ENCODE measurements around the gene FARSB.
A peak's percentile ranks its signal among the peaks of the same experiment; 100 is the strongest.

FARSB gene

GRCh38 chr2:222668494-222669154 is 12.7 kb upstream of the FARSB start:
- Histone ChIP-seq H3K4me3 (no peak overlapping the region), H3K4me1 (no peaks in the 10 kb centered on the region), H3K27ac (no peak overlapping the region)

GRCh38 chr2:222663479-222663878 is 7.6 kb upstream of the FARSB start:
- no peak for TF ChIP-seq Cebpa-rat (IDR thresholded peaks at IDR 0.05)
- Histone ChIP-seq H3K36me3 (no peaks in the 10 kb centered on the region), H3K4me2 (no peak overlapping the region), H3K4me1 (no peaks in the 10 kb centered on the region), H3K9ac (no peak overlapping the region), H4K20me1 (no peaks in the 10 kb centered on the region), H3K27ac (no peak overlapping the region), H3K27me3 (no peaks in the 10 kb centered on the region), H3K9me3 (no peaks in the 10 kb centered on the region), H3K4me3 (no peak overlapping the region)

More at GRCh38 chr2:222668494-222669154, 12.7 kb upstream of the FARSB start:
- Histone ChIP-seq H3K9ac (no peak overlapping the region), H3K36me3 (no peaks in the 10 kb centered on the region), H4K20me1 (no peaks in the 10 kb centered on the region), H3K27me3 (no peaks in the 10 kb centered on the region), H3K9me3 (peaks cover 11% of the 10 kb centered on the region), H3K4me2 (no peak overlapping the region)
- no peak for TF ChIP-seq Cebpa-rat (IDR thresholded peaks at IDR 0.05)

- TF ChIP-seq Cebpa-rat (IDR thresholded peaks at IDR 0.05): no peak
- Histone ChIP-seq H3K9me3 (no peaks in the 10 kb centered on the region), H3K27me3 (no peaks in the 10 kb centered on the region), H3K9ac (peak overlapping the region; percentile 95), H3K27ac (peak overlapping the region; percentile 98), H3K4me2 (peak overlapping the region; percentile 90), H3K36me3 (peaks cover 14% of the 10 kb centered on the region), H3K4me1 (peaks cover 42% of the 10 kb centered on the region), H3K4me3 (peak overlapping the region; percentile 99), H4K20me1 (peaks cover 12% of the 10 kb centered on the region)
Measured at GRCh38 chr2:222656526-222657446, 894 bp upstream of the FARSB start.

- Histone ChIP-seq H3K4me3 (no peak overlapping the region), H3K4me2 (peak overlapping the region; percentile 29; the same call in 1 of the 2 replicates)
Measured at GRCh38 chr2:222653280-222653679, 2.6 kb downstream of the FARSB start.

GRCh38 chr2:222652491-222653255 is 3.2 kb downstream of the FARSB start:
- no peaks in the 10 kb centered on the region for H3K27me3 ChIP-seq
- TF ChIP-seq Cebpa-rat (IDR thresholded peaks at IDR 0.05): no peak
- H3K36me3 ChIP-seq: peaks cover 44% of the 10 kb centered on the region
- no peaks in the 10 kb centered on the region for H3K9me3 ChIP-seq
- H3K27ac ChIP-seq: no peak overlapping the region
- peaks cover 43% of the 10 kb centered on the region for H3K4me1 ChIP-seq
- H3K4me3 ChIP-seq: no peak overlapping the region
- peaks cover 53% of the 10 kb centered on the region for H4K20me1 ChIP-seq
- H3K9ac ChIP-seq: no peak overlapping the region
- peak overlapping the region; percentile 29; the same call in 1 of the 2 replicates for H3K4me2 ChIP-seq

More at GRCh38 chr2:222653280-222653679, 2.6 kb downstream of the FARSB start:
- peaks cover 47% of the 10 kb centered on the region for H4K20me1 ChIP-seq
- no peaks in the 10 kb centered on the region for H3K27me3 ChIP-seq
- peaks cover 38% of the 10 kb centered on the region for H3K36me3 ChIP-seq
- H3K9ac ChIP-seq: no peak overlapping the region
- H3K9me3 ChIP-seq: no peaks in the 10 kb centered on the region
- H3K27ac ChIP-seq: no peak overlapping the region
- no peak for TF ChIP-seq Cebpa-rat (IDR thresholded peaks at IDR 0.05)
- H3K4me1 ChIP-seq: peaks cover 43% of the 10 kb centered on the region

GRCh38 chr2:222651718-222652418 is 4.0 kb downstream of the FARSB start:
- no peak overlapping the region for H3K27ac ChIP-seq
- H3K27me3 ChIP-seq: no peaks in the 10 kb centered on the region
- peaks cover 35% of the 10 kb centered on the region for H3K4me1 ChIP-seq
- no peak overlapping the region for H3K9ac ChIP-seq
- no peak for TF ChIP-seq Cebpa-rat (IDR thresholded peaks at IDR 0.05)
- peaks cover 52% of the 10 kb centered on the region for H3K36me3 ChIP-seq
- H3K4me3 ChIP-seq: no peak overlapping the region
- no peaks in the 10 kb centered on the region for H3K9me3 ChIP-seq
- no peak overlapping the region for H3K4me2 ChIP-seq
- H4K20me1 ChIP-seq: peaks cover 60% of the 10 kb centered on the region

GRCh38 chr2:222649801-222650200 is 6.1 kb downstream of the FARSB start:
- no peak for TF ChIP-seq Cebpa-rat (IDR thresholded peaks at IDR 0.05)
- no peaks in the 10 kb centered on the region for H3K27me3 ChIP-seq
- peaks cover 62% of the 10 kb centered on the region for H3K36me3 ChIP-seq
- H3K4me1 ChIP-seq: peaks cover 28% of the 10 kb centered on the region
- H4K20me1 ChIP-seq: peaks cover 60% of the 10 kb centered on the region
- no peak overlapping the region for H3K27ac ChIP-seq
- H3K4me2 ChIP-seq: no peak overlapping the region
- H3K4me3 ChIP-seq: no peak overlapping the region
- H3K9ac ChIP-seq: no peak overlapping the region
- H3K9me3 ChIP-seq: no peaks in the 10 kb centered on the region

- Histone ChIP-seq H3K4me1 (no peaks in the 10 kb centered on the region), H3K4me2 (no peak overlapping the region), H3K36me3 (peaks cover 79% of the 10 kb centered on the region), H3K27me3 (no peaks in the 10 kb centered on the region), H3K4me3 (no peak overlapping the region), H3K9ac (no peak overlapping the region), H3K27ac (no peak overlapping the region), H4K20me1 (peaks cover 53% of the 10 kb centered on the region), H3K9me3 (no peaks in the 10 kb centered on the region)
- TF ChIP-seq Cebpa-rat (IDR thresholded peaks at IDR 0.05): no peak
Measured at GRCh38 chr2:222646008-222646407, 9.9 kb downstream of the FARSB start.

- peaks cover 79% of the 10 kb centered on the region for H3K36me3 ChIP-seq
Measured at GRCh38 chr2:222643134-222643533, 12.8 kb downstream of the FARSB start.

More at GRCh38 chr2:222643134-222643533, 12.8 kb downstream of the FARSB start:
- no peaks in the 10 kb centered on the region for H3K9me3 ChIP-seq
- H3K27me3 ChIP-seq: no peaks in the 10 kb centered on the region
- H3K4me3 ChIP-seq: no peak overlapping the region
- H4K20me1 ChIP-seq: peaks cover 24% of the 10 kb centered on the region
- H3K27ac ChIP-seq: no peak overlapping the region
- no peaks in the 10 kb centered on the region for H3K4me1 ChIP-seq
- no peak overlapping the region for H3K9ac ChIP-seq
- TF ChIP-seq Cebpa-rat (IDR thresholded peaks at IDR 0.05): no peak
- no peak overlapping the region for H3K4me2 ChIP-seq
